Loucy (cell line): ENCODE measurements around the gene ZNRF2.

Source experiments
- EZH2phosphoT487 ChIP-seq: fragments of 200-600 bp; IDR thresholded peaks from 2 replicates; pipeline ENCODE4 v1.6.1; 2018; ENCODE audit warnings: antibody characterized with exemption, mild to moderate bottlenecking, moderate library complexity, borderline replicate concordance
- TF ChIP-seq, protein P1 (sequence below): fragments of 200-600 bp; sonication (generic); conservative IDR thresholded peaks from 2 replicates; pipeline ENCODE4 v1.5.1; 2014; ENCODE audit warnings: mild to moderate bottlenecking, antibody characterized with exemption, low read length

DNA sequence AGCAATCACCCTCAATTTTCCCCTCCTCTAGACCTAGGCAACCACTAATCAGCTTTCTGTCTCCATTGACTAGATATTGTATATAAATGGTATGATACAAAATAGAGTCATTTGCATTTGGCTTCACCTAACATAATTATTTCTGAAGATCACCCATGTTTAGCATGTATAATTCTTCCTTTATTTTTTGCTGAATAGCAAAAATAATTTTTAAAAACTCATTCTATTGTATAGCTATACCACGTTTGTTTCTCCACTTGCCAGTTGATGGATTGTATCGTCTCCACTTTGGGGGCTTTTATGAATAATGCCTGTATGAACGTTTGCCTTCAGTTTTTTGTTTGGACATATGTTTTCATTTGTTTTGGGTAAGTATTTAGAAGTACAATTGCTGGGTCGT is 95.3 kb downstream of the ZNRF2 start:
- TF ChIP-seq, protein P1, sequence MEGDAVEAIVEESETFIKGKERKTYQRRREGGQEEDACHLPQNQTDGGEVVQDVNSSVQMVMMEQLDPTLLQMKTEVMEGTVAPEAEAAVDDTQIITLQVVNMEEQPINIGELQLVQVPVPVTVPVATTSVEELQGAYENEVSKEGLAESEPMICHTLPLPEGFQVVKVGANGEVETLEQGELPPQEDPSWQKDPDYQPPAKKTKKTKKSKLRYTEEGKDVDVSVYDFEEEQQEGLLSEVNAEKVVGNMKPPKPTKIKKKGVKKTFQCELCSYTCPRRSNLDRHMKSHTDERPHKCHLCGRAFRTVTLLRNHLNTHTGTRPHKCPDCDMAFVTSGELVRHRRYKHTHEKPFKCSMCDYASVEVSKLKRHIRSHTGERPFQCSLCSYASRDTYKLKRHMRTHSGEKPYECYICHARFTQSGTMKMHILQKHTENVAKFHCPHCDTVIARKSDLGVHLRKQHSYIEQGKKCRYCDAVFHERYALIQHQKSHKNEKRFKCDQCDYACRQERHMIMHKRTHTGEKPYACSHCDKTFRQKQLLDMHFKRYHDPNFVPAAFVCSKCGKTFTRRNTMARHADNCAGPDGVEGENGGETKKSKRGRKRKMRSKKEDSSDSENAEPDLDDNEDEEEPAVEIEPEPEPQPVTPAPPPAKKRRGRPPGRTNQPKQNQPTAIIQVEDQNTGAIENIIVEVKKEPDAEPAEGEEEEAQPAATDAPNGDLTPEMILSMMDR = no peak
- no peak for TF ChIP-seq EZH2phosphoT487
